Hematopoietic multipotent progenitor cell treated with erythropoietin and hydrocortisone succinate and interleukin-3 and kit ligand, for 15 days (in vitro differentiated cells): Measurements from ENCODE around the gene NUP62.

Experiments used
- DNase-seq: peaks from one replicate; pipeline ENCODE4 v3.0.0-alpha.2; 2015; ENCODE audit warnings: low spot score

Gene NUP62

DNA sequence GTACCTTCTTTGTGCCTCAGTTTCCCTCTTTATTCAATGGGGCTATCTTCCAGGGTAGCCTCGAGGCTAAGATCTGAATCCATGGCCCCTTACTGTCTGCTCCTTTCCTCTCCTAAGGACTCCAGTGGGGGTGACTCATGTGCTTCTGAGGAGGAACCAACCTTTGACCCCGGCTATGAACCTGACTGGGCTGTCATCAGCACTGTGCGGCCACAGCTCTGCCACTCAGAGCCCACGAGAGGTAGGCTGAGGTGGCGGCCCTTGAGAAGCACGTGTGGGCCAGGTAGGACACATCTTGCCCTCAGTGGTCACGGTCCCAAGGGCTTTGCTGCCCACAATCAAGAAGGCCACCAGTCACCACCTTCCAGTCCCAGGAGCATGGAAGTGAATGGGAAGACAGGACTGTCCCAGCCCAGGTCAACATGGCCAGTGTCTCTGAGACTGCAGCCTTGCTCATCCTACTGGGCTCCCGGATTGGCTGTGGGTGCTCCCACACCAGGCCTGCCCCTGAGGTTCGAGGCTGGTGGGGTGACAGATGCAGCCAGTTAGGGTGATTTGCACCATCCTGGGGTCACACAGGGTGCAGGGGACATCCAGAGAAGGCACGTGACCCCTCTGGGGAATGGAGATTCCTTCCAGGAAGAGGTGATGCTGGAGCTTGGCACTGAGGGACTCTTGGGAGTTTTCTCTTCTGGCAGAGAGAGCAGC lies 49.0 kb downstream of the NUP62 start:
- DNase-seq, result no peak

- DNase-seq, result no peak
Observed at GRCh38 chr19:49879243-49879963, 49.9 kb downstream of the NUP62 start.

- no peak for DNase-seq
Observed at GRCh38 chr19:49878744-49879070, 50.6 kb downstream of the NUP62 start.

- DNase-seq, result peak; percentile 99
Observed at GRCh38 chr19:49877879-49878743, 51.2 kb downstream of the NUP62 start.

- peak; percentile 100 for DNase-seq
Observed at GRCh38 chr19:49877020-49877878, 52.1 kb downstream of the NUP62 start, which contains the start of the genes AKT1S1 and TBC1D17. AKT1S1 (minus strand) TSS chr19:49877355; CDS start chr19:49873295, 4,060 bp downstream. TBC1D17 (plus strand) TSS chr19:49877702; CDS start chr19:49877724, 22 bp downstream.

DNA sequence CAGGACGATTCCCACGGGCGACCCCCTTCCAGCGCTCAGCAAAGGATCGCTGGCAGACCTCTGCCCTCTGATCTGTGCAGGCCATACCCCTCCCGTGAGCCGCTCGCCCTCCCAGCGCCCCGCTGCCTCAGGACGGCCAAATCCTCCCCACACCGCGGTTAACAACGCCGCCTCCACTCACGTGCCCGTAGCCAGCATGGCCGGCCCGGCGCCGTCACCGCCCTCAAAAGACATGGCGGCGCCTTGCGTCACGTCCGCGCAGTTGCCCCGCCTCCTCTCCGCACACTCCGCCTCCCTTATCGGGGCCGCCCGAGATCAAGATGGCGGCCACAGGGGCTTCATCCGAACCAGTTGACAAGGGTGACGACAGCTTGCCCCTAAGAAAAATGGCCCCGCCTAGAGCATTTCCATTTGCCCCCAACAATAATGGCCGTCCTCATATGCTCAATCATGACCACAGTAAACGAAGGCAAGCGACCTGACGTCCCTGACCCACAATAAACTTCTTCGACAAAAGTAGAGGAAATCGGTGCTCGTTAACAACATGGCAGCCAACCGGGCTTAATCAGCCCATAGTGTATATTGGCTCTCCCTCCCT lies 52.8 kb downstream of the NUP62 start:
- DNase-seq, result peak; percentile 99

- DNase-seq, result peak; percentile 71
Observed at GRCh38 chr19:49875857-49876421, 53.4 kb downstream of the NUP62 start.

GRCh38 chr19:49875177-49875576 lies 54.1 kb downstream of the NUP62 start:
- no peak for DNase-seq

GRCh38 chr19:49874503-49875157 lies 54.7 kb downstream of the NUP62 start:
- DNase-seq, result no peak

- DNase-seq, result no peak
Observed at GRCh38 chr19:49873834-49874233, 55.5 kb downstream of the NUP62 start.

- DNase-seq, result no peak
Observed at GRCh38 chr19:49873129-49873521, 56.2 kb downstream of the NUP62 start.

DNA sequence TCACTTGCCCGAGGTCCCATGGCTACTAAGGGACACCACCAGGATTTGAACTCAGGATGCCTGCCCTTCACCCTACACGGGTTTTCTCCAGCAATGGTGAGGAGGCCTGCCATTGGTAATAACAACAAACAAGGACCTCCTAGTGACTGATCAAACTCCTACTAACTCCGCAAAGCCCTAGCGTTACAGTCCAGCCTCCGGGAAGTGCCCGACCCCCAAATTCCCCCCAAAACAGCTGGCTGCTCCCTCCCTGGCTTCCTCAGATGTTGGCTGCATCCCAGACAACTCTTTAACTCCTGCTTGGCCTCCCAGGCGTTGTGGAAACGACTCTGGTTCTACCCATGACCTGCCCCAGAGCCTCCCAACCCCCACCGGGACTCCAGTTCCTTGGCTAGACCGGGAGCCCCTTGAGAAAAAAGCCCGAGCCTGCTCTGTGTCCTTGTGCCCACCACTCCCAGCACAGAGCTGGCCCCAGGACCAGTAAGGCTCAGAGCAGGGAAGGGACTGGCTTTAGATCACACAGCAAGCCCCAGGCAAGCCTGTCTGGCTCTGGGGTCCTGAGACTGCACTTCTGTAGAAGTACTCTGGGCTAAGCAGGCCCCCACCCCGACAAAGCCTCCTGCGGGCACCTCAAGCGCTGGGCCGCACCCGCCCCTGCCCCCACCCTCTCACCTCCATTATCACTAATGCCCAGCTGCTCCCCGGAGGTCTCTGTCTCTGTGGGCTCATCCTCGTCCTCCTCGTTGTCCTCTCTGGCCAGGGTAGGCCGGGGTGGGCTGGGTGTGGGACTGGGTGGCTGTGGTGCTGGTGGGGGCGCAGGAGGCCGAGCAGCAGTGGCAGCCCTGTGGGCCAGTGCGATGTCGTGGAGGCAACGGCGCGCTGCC lies 56.8 kb downstream of the NUP62 start:
- peak; percentile 71 for DNase-seq

DNA sequence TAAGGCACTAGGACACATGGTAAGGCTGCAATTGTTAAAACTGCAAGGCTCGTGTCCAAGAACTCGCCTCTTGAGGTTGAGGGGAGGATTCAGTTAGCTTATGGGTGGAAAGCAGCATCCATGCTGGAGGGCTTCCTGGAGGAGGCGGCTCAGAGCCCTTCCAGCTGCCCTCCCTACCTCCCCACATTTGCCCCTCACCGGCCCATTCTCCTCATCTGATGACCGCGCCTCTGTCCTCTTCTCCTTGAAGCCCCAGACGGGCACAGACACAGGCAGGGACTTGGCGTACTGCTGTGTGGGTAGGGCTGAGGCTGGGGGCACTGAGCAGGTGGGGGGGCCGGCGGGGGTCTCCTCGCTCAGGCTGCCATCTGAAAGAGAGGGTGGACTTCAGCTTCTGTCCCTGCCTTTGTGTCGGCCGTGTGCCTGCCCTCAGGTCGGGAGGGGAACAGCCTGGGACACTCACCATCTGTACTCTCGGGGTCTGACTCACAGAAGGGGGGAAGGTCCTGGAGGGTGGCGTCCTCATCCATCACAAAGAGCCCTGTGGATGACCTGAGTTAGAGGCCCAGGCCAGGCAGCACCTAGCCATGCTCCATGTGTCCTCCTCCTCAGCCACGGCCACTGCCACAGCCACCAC lies 57.8 kb downstream of the NUP62 start:
- DNase-seq, result no peak

DNA sequence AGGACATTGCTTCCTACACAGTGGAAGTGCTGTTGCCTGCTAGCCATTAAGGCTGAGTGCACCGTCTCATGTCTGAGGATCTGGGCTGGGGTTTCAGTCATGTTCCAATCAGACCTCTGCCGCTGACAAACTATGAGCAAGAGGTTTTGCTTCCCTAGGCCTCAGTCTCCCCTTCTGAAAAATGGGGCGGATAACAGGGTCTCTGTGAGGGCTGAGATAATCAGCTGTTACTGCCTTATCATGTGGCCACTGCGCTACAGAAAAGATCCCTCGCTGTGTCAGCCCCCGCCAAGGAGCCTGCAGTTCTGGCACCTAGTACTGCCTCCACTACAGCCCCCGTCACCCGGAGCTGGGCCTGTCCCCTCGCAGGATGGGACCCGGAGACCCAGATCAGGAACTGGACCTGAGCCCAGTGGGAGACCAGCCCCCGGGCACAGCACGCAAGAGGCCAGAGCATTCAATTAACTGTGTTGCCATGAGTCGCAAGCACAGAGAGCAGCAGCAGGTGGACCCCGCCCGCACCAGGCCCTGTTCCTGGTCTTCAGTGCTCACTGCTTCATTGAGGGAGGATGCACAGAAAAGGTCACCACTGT lies 58.9 kb downstream of the NUP62 start:
- DNase-seq, result peak; percentile 51

GRCh38 chr19:49869484-49870308 lies 59.6 kb downstream of the NUP62 start:
- peak; percentile 99 for DNase-seq

DNA sequence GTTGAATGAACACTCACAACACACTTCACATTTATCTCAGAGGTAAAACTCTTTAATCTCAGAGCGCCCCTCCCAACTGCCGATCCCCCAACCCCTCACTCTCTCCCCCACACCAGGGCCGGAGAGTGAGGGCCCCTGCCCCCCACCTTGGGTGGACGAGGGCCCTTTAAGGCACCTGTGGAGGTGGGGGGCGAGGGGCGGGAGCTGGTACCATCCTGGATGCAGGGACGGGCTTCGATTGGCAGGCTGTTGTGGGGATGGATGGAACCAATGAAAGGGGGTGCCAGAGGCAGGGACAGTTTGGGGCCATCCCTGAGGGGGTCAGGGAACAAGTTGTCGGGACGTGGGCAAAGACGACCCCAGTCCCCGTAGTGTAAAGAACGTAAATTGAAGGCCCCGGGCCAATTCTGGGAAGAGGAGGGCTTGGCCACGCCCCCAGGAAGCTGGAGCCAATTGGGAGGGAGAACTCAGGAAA lies 60.3 kb downstream of the NUP62 start:
- DNase-seq, result no peak
